ENCODE results near the gene CD44. TPM values are rescaled to one million over a fixed set of nuclear protein-coding genes. Genes with fewer than 3 reads are reported as not detected.

CD44 gene
- total RNA-seq, 1 donor from 2014 or later = 356 TPM

- no peak for DNase-seq (ENCODE audit: low spot score)
These were observed 38.4 kb downstream of the CD44 start for GRCh38 chr11:35177370-35177769.

DNA sequence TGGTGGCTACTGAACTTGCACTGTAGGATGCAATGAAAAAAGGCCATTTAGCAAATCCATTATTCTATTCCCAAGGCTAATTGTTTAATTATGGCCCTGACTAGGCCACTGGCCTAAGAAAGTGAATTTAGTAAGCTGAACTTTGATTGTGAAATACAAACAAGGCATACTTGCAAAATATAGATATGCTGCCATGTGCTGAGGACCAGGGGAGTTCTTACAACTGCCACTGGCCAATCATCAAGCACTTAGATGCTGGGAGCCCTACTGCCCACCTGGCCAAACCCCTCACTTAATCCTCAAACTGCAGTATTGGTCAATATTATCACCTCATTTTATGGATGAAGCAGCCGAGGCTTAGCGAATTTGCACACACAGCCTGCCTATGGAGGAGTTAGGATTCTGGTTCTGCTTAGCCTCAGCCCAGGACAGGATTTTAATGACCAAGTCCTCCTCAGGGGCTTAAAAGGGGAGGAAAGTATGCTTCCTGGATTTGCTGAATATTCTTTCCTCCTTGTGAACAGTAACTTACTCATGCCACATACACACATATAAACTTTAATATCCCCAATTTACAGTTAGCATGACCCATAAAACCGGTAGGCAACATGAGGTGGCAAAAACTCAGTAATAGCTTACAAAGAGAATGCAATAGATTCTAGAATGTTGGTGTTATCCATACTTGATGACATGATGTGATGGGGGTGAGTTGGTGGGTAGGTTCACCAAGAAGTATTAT lies 39.3 kb downstream of the CD44 start:
- no peak for DNase-seq (ENCODE audit: low spot score)

DNA sequence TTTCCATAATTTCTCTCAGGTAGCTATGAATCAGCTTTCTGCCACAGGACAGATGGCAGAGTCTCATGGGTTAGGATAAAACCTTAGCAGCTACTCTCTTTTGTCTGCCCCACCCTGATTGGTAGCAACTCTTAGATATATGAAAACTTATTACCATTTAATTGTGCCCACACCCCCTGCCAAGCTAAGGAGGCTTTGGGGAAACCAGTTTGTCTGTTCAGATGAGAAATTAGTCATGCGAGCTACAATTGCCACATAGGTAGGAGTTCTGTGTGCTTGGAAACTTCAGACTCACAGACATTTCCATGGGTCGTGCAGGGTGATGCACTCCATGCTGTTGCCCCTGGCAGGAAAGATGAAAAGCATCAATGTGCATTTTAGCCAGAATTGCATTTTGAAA lies 39.9 kb downstream of the CD44 start:
- no peak for DNase-seq (ENCODE audit: low spot score)

- no peak for DNase-seq (ENCODE audit: low spot score)
These were observed 40.6 kb downstream of the CD44 start for GRCh38 chr11:35179466-35180135.

DNA sequence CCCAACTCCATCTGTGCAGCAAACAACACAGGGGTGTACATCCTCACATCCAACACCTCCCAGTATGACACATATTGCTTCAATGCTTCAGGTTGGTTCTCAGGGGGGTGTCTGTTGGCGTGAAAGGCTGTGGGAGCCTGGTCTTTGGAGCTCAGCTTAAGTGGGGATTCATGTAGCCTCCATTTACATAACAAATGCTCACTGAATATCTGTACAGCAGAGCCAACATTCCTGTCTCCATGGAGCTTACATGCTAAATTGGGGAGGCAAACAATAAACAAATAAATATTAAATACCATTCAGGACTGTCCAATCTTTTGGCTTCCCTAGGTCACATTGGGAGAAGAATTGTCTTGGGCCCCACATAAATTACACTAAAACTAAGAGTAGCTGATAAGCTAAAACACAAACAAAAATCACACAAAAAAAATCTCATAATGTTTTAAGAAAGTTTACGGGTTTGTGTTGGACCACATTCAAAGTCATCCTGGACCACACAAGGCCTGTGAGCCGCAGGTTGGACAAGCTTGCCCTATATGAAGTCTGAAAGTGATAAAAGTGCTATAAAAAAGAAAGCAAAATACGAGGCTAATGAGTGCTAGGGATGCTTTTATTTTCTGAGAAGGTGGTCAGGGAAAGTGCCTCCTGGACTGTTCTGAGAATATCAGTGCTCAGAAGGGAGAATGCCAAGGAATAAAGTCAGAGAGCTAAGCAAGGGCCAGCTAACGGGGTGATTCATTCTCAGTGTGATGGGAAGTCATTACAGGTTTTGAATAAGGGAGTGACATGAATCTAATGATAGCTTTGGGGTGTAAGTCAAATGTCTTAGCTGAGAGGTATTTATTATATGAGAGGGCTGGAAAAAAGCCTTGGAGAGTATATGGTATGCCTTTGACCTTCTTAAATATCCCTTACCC lies 41.6 kb downstream of the CD44 start:
- no peak for DNase-seq (ENCODE audit: low spot score)

DNA sequence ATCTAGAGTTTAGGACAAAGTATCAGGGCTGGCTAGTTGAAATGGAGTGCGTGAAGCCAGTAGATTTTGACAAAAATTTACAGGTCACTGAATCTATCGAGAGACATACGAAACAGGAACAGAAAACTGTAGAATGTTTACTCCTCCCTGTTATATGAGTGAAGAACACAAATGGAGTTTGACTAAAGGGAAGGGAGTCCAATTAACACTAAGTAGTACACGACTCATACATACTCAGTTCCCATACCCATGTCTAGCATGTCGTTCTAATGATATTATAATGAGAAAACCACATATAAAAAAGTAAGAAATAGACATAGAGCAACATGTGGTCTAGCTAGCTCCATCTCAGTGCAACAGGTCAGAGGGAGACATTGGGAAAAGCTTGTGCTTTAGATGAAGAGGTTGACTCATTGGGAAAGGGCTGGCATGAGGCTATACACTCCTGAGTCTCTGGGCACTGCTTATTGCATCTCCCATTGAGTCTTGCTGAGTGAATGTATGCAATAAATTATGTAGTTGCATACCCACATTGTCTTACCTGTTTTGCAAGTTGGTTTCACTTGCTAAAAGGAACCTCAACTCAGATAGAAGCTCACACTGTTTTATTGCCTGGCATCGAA lies 43.5 kb downstream of the CD44 start:
- no peak for DNase-seq (ENCODE audit: low spot score)

- no peak for DNase-seq (ENCODE audit: low spot score)
These were observed 44.5 kb downstream of the CD44 start for GRCh38 chr11:35183326-35183925.

GRCh38 chr11:35185696-35186095 lies 46.7 kb downstream of the CD44 start:
- DNase-seq (ENCODE audit: low spot score) = no peak

DNA sequence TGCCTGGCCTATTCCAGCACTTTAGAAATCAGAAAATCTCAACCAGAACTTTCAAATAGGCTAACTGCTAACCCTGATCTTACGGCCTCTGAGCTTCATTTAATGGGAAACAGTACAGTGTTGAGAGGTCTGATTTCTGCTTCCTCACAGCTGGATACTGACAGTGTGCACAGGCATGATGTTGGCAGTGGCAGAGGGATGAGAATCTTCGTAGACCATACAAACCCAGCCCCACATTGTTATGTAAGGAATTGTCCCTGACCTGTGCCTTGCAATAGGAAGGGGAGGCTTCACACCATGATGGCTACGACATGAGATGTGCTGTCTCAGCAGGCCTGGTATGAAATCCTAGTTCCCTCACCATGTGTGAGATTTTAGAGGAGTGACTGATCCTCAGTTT lies 49.0 kb downstream of the CD44 start:
- DNase-seq (ENCODE audit: low spot score) = no peak

DNA sequence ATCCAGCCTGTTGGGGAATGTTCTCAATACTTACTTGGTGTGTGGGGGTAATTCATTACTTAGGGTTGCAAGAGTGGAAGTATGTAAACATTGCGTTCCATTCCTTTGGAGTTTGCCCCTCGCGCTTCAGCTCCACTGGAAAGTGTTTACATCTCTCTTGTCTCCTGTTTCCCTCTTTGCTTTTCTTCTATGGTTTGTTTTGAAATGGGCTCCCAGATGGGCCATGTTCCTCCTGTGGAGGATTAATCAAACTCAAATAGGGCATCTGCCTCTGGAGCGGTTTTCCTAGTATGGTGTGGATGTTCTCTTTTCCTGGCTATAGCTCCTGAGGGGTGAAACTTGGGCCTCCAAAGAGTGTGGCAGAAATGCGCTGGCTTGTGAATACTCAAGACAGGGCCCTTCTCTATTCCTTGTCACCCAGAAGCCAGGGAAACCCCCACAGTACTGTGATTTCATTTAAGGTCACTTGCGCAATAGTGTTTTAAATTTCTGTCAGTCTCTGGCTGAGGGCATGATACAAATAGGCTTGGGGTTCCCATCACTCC lies 51.9 kb downstream of the CD44 start:
- peak; percentile 31 for DNase-seq (ENCODE audit: low spot score)

- peak; percentile 62 for DNase-seq (ENCODE audit: low spot score)
These were observed 53.4 kb downstream of the CD44 start for GRCh38 chr11:35192347-35192746.

- no peak for DNase-seq (ENCODE audit: low spot score)
These were observed 54.8 kb downstream of the CD44 start for GRCh38 chr11:35193767-35194166.

GRCh38 chr11:35197292-35197691 lies 58.3 kb downstream of the CD44 start:
- DNase-seq (ENCODE audit: low spot score) = no peak

DNA sequence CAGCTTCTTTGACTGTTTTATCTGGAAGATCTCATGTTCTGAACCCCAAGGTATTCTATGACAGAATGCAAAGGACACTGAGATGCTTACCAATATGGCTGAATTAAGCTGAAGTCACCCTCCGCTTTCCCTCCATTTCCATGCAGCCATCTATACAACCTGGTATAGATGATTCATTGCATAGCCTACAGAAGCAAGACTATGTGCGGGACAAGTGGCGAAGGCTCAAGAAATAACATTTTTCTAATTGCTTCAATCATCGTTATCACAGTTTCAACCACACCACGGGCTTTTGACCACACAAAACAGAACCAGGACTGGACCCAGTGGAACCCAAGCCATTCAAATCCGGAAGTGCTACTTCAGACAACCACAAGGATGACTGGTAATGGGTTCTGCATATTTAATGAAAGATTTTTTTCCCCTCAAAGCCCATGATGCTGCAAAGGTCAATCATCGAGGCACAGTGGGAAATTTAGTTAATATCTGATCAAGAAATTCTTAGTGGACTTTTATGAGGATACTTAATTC lies 61.9 kb downstream of the CD44 start:
- no peak for DNase-seq (ENCODE audit: low spot score)

DNA sequence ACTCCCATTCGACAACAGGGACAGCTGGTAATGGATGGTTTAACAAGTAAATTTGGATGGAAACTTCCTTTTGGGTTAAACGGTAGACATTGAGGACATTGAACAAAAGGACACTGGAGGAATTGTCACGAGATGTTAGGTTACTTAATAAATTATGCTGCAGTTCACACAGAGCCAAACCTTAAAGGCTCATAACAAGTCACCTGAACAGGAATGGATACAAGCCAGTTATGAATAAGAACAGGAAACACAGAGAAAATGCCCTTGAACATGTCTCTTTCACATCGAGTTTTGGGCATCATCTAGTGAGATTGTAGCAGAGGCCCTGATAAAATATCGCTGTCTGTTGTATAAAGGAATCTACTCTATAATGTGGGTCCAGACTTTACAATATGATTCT lies 65.6 kb downstream of the CD44 start:
- no peak for DNase-seq (ENCODE audit: low spot score)

- no peak for DNase-seq (ENCODE audit: low spot score)
These were observed 67.6 kb downstream of the CD44 start for GRCh38 chr11:35206616-35207015.

DNA sequence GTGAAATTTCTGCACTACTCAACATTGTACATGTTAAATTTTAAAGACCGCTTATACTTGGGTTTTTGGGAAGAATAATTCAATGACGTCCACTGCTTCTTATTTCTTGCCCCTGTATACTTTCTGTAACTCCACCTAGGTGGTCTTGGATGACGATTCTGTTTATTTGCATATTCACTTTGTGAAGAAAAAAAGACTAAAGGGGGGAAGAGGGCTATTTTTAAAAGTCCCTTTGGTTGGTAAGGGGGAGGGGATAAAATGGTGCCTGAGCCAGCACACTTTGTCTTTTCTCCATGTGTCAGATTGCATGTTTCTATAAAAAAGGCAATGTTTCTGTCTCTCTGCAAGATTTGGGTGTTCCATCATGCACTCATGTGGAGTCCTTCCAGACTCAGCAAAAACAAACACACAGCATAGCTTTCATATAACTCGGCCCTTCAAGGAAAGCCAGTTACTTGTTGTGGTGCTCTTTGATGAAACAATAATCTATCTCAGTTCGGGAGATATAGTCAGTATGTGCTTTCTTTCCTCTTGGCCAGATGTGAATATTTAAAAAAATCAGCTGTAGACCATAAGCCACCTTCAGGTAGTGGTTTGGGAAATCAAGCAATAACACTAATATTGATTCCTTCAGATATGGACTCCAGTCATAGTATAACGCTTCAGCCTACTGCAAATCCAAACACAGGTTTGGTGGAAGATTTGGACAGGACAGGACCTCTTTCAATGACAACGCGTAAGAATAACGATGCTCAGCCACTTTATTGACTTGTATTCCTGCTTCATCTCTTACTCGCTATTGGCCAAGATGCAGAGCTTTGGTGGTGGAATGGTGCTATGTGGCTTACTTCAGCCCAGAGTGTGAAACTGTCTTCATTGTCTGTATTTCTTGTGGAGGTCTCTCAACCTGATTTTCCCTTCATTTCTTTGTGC lies 68.8 kb downstream of the CD44 start:
- DNase-seq (ENCODE audit: low spot score) = no peak

GRCh38 chr11:35208795-35209194 lies 69.8 kb downstream of the CD44 start:
- DNase-seq (ENCODE audit: low spot score) = no peak

DNA sequence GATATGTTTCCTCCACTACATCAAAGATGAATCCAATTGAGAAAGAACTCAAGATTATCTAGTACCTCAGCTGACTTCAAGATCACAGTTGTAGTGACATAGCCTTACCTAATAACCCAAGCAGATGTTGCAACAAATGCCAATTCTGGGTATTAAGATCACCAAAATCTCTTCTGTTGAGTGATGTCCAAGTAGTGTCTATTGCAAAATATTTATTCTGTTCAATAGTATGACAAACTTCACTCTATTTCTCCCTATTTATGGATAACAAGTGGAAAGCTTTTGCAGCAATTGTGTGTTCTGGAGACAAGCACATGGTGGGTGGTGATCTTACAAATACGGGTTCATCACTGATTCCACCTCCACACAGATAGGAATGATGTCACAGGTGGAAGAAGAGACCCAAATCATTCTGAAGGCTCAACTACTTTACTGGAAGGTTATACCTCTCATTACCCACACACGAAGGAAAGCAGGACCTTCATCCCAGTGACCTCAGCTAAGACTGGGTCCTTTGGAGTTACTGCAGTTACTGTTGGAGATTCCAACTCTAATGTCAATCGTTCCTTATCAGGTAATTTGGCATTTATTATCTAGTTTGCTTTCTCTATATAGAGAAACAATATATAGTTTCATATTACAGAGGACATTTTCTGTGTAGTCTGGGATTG lies 72.0 kb downstream of the CD44 start:
- DNase-seq (ENCODE audit: low spot score) = no peak

All from mucosa of gallbladder (tissue), 1 donor.